K562 (cell line): Measurements from ENCODE around the gene RIN3. TPM values are rescaled to one million over a fixed set of nuclear protein-coding genes. Genes with fewer than 3 reads are reported as not detected.

ENCODE experiments used
- ATAC-seq: fragments of 200-7000 bp; cut with Tn5 transposase; 3 replicates; pipeline ENCODE4 v1.9.1; 2020; ENCODE audit warnings: moderate library complexity
- BruUV-seq: library from RNA; stranded (reverse); fragments of 400-500 nt; replicated peaks from 2 replicates; lab custom pipeline; 2021; lab: Mats Ljungman, UMichigan
- CTCF ChIA-PET: fragments of 300-600 bp; formaldehyde crosslinking; extraction: SDS; loops from one replicate; lab custom pipeline; 2021; ENCODE audit warnings: low intra/inter-chr PET ratio; lab: Yijun Ruan, JAX
- POLR2A ChIA-PET: fragments of 300-600, 350-650 bp; sonication (Branson Sonifier 250); formaldehyde crosslinking; extraction: SDS; loops from one replicate; lab custom pipeline; 2021; ENCODE audit warnings: antibody characterized with exemption, inconsistent platforms; lab: Yijun Ruan, JAX
- DNase-seq, 4 experiments: peaks; one replicate each; pipeline versions ENCODE4 v3.0.0 to v3.0.0-alpha.2; 2011 to 2018; ENCODE audit warnings: low spot score in 3 of 4, mixed read lengths in 3 of 4; ENCODE audit errors: extremely low read depth in 1 of 4
- FAIRE-seq: peaks from 2 replicates; lab custom pipeline; 2011; peaks lifted over from hg19 to GRCh38; lab: Jason Lieb, UNC
- H2AFZ ChIP-seq: 2 replicates; pipeline ENCODE4 v1.6.0; 2011; ENCODE audit warnings: low read depth, low read length, control low read depth, inconsistent platforms
- H3K27ac ChIP-seq: fragments of 200-600 bp; 3 replicates; pipeline ENCODE4 v1.8.0; 2011; ENCODE audit warnings: low read depth, mild to moderate bottlenecking, control low read depth, inconsistent platforms, low read length, moderate library complexity, mixed read lengths; ENCODE audit errors: extremely low read depth
- H3K27me3 ChIP-seq, 2 experiments: fragments of 300-600 bp in 1 of 2; 2 replicates in 1 of 2; 3 replicates in 1 of 2; pipeline versions ENCODE4 v1.6.0 to v1.8.0; 2011; ENCODE audit warnings: inconsistent platforms in 2 of 2, low read length in 2 of 2, mild to moderate bottlenecking in 1 of 2, mixed read lengths in 1 of 2, moderate library complexity in 1 of 2; ENCODE audit not compliant: control insufficient read depth in 2 of 2, insufficient read depth in 2 of 2
- H3K36me3 ChIP-seq: fragments of 300-600 bp; 3 replicates; pipeline ENCODE4 v1.8.0; 2011; ENCODE audit warnings: mild to moderate bottlenecking, low read length, inconsistent platforms; ENCODE audit not compliant: control insufficient read depth, insufficient read depth
- H3K4me1 ChIP-seq, 2 experiments: fragments of 200-600 bp in 1 of 2; replicated peaks in 1 of 2; 2 replicates in 1 of 2; 3 replicates in 1 of 2; pipeline versions ENCODE4 v1.5.1 to v1.8.0; 2011; ENCODE audit warnings: inconsistent platforms in 2 of 2, low read length in 2 of 2, mild to moderate bottlenecking in 1 of 2, mixed read lengths in 1 of 2, moderate library complexity in 1 of 2; ENCODE audit not compliant: control insufficient read depth in 2 of 2, insufficient read depth in 2 of 2
- H3K4me2 ChIP-seq: 2 replicates; pipeline ENCODE4 v1.6.1; 2011; ENCODE audit warnings: low read length, control low read depth, inconsistent platforms, mixed read lengths; ENCODE audit not compliant: insufficient read depth
- H3K4me3 ChIP-seq: fragments of 200-600 bp; sonication (generic), shearing (Covaris generic); 2 replicates; pipeline ENCODE4 v1.5.1; 2016; ENCODE audit warnings: control low read depth, inconsistent platforms
- H3K79me2 ChIP-seq: fragments of 200-600 bp; 3 replicates; pipeline ENCODE4 v1.8.0; 2011; ENCODE audit warnings: low read length, inconsistent platforms; ENCODE audit not compliant: control insufficient read depth, insufficient read depth
- H3K9ac ChIP-seq, 2 experiments: 2 replicates each; pipeline versions ENCODE4 v1.6.0 to v1.6.1; 2011; ENCODE audit warnings: low read depth in 2 of 2, low read length in 2 of 2, control low read depth in 1 of 2, inconsistent platforms in 1 of 2, mild to moderate bottlenecking in 1 of 2, mixed read lengths in 1 of 2; ENCODE audit not compliant: insufficient read depth in 1 of 2
- H3K9me1 ChIP-seq: one replicate; pipeline ENCODE4 v1.6.0; 2011; ENCODE audit warnings: inconsistent platforms, mild to moderate bottlenecking, low read length, moderate library complexity; ENCODE audit not compliant: control insufficient read depth, insufficient read depth
- H3K9me3 ChIP-seq: replicated peaks from 2 replicates; pipeline ENCODE4 v1.5.1; 2011; ENCODE audit warnings: low read depth, low read length, inconsistent platforms; ENCODE audit not compliant: control insufficient read depth, insufficient read depth
- H4K20me1 ChIP-seq: replicated peaks from 2 replicates; pipeline ENCODE4 v1.6.1; 2011; ENCODE audit warnings: low read length, inconsistent platforms, mixed read lengths; ENCODE audit not compliant: control insufficient read depth, insufficient read depth
- BRD9 ChIP-seq: fragments of 450-650 bp; IDR thresholded peaks from 2 replicates; pipeline ENCODE4 v1.6.1; 2018; ENCODE audit warnings: low read depth; ENCODE audit not compliant: partially characterized antibody
- CHCHD3 ChIP-seq: fragments of 250-450 bp; sonication (Bioruptor Pico); IDR thresholded peaks from 2 replicates; pipeline ENCODE4 v2.1.2; 2022; ENCODE audit warnings: mild to moderate bottlenecking
- FOSL1 ChIP-seq: fragments of 200-800 bp; sonication (Bioruptor generic); conservative IDR thresholded peaks from 2 replicates; pipeline ENCODE4 v1.6.1; 2016; ENCODE audit warnings: missing genetic modification characterization, missing compliant biosample characterization
- MTF1 ChIP-seq: fragments of 250-450 bp; sonication (Bioruptor Pico); IDR thresholded peaks from 2 replicates; pipeline ENCODE4 v1.9.0; 2021; ENCODE audit warnings: moderate library complexity, mild to moderate bottlenecking, inconsistent platforms, borderline replicate concordance
- NFIC ChIP-seq: fragments of 450-650 bp; IDR thresholded peaks from 2 replicates; pipeline ENCODE4 v1.6.1; 2017; ENCODE audit warnings: mild to moderate bottlenecking, inconsistent platforms
- SAP30 ChIP-seq: fragments of 200-600 bp; sonication (generic); IDR thresholded peaks from 2 replicates; pipeline ENCODE4 v1.6.1; 2012; ENCODE audit warnings: borderline replicate concordance, low read depth, mild to moderate bottlenecking, moderate library complexity, low read length, control low read depth, inconsistent platforms; ENCODE audit not compliant: insufficient read depth, poor library complexity, severe bottlenecking
- TAF1 ChIP-seq: IDR thresholded peaks from 2 replicates; pipeline ENCODE4 v1.6.1; 2011; ENCODE audit warnings: mild to moderate bottlenecking, low read length, moderate library complexity; ENCODE audit not compliant: insufficient read depth, control insufficient read depth, severe bottlenecking; ENCODE audit errors: extremely low read depth
- WGBS: fragments of 100-300 bp; shearing (Covaris generic); methylation state at CpG from one replicate; pipeline ENCODE4 v1.1.6; 2016; ENCODE audit warnings: low coverage, mixed read lengths; ENCODE audit not compliant: insufficient coverage; ENCODE audit errors: missing lambda C conversion rate; 5-methylcytosine and 5-hydroxymethylcytosine counted together
- in situ Hi-C: fragments of 300-500 bp; cut with MboI; formaldehyde crosslinking; loops from 4 replicates; pipeline ENCODE4 v1.15.0; 2018; ENCODE audit warnings: inconsistent platforms, mixed read lengths
- intact Hi-C: fragments of 100-400 bp; cut with micrococcal nuclease; formaldehyde crosslinking; loops from 2 replicates; pipeline ENCODE4 v1.14.2; 2022
- polyA plus RNA-seq, 8 experiments: library from polyadenylated mRNA; depleted of rRNA in 4 of 8; stranded (reverse) in 5 of 8; unstranded in 3 of 8; fragments of >200 nt; fragmentation: Nextera tagmentation in 2 of 8; fragmentation: Illumina TruSeq in 1 of 8; extraction: Ambion mirVana in 2 of 8; extraction: Trizol in 1 of 8; gene quantifications; 2 replicates each; pipeline versions ENCODE4 v1.2.1 to v1.2.3, GENCODE V29; 2011 to 2014; ENCODE audit warnings: inconsistent platforms in 1 of 8, missing spikeins in 1 of 8
- total RNA-seq, 7 experiments: library from RNA; depleted of rRNA in 6 of 7; stranded (reverse); fragments of >200 nt in 6 of 7; fragmentation: Illumina TruSeq in 2 of 7; extraction: Trizol in 2 of 7; gene quantifications; 2 replicates each; pipeline versions ENCODE4 v1.2.1 to v1.2.3, GENCODE V29; 2011 to 2021; ENCODE audit warnings: low replicate concordance in 1 of 7
- TF ChIP-seq, protein P1 (sequence below): IDR thresholded peaks from 2 replicates; pipeline ENCODE4 v1.6.1; 2016; ENCODE audit warnings: missing genetic modification characterization, missing compliant biosample characterization

The RIN3 gene
- total and polyA plus RNA-seq, 9 of the 15 experiments (the other 6 are each of a cell fraction or from before 2014, with no cell fraction given), result 0.01 to 0.49 (median 0.08) TPM; not detected in 5

- Histone ChIP-seq H3K36me3 (no peaks in the 10 kb centered on the region), H3K27ac (no peak overlapping the region), H4K20me1 (no peaks in the 10 kb centered on the region), H2AFZ (no peak overlapping the region), H3K9me1 (no peaks in the 10 kb centered on the region), H3K4me3 (no peak overlapping the region), H3K4me1 (peaks cover 0 to 17% of the 10 kb centered on the region in 2 experiments; a peak in 3 of 5 replicates), H3K4me2 (no peak overlapping the region), H3K9me3 (no peaks in the 10 kb centered on the region), H3K27me3 (peaks cover 0 to 28% of the 10 kb centered on the region in 2 experiments; a peak in 2 of 5 replicates), H3K79me2 (no peaks in the 10 kb centered on the region), H3K9ac (no peak overlapping the region)
- ChIA-PET POLR2A (interaction anchor here (0.6 kb wide), 1 partner anchor 188 kb away, joined by 3 read pairs; no protein-coding TSS in a partner anchor), CTCF (interaction anchor here (0.6 kb wide), 1 partner anchor 227 kb away, joined by 3 read pairs; no protein-coding TSS in a partner anchor)
- BruUV-seq, result no TSS peak
- in situ Hi-C loops (no loop called here), intact Hi-C loops (no loop called here)
- FAIRE-seq (no peak), ATAC-seq (no peak), DNase-seq (no peak)
- TF ChIP-seq BRD9 (no peak), CHCHD3 (CRISPR knock-in tag) (no peak), SAP30 (no peak), MTF1 (no peak), TAF1 (no peak), FOSL1 (tag) (no peak), NFIC (no peak)
- TF ChIP-seq, protein P1, sequence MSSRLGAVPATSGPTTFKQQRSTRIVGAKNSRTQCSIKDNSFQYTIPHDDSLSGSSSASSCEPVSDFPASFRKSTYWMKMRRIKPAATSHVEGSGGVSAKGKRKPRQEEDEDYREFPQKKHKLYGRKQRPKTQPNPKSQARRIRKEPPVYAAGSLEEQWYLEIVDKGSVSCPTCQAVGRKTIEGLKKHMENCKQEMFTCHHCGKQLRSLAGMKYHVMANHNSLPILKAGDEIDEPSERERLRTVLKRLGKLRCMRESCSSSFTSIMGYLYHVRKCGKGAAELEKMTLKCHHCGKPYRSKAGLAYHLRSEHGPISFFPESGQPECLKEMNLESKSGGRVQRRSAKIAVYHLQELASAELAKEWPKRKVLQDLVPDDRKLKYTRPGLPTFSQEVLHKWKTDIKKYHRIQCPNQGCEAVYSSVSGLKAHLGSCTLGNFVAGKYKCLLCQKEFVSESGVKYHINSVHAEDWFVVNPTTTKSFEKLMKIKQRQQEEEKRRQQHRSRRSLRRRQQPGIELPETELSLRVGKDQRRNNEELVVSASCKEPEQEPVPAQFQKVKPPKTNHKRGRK (tag), result no peak
- 5% methylated on average over 8 of the region's 13 CpGs for WGBS
Observed at GRCh38 chr14:92655419-92656201, 142.0 kb downstream of the RIN3 start.
